Measurements from ENCODE around the gene EPS15.
"Not testable (repeated sequence)": the region's sequence is repeated elsewhere in the genome, so short reads cannot be mapped to it uniquely, and the experiment has no call there.

Gene EPS15

DNA sequence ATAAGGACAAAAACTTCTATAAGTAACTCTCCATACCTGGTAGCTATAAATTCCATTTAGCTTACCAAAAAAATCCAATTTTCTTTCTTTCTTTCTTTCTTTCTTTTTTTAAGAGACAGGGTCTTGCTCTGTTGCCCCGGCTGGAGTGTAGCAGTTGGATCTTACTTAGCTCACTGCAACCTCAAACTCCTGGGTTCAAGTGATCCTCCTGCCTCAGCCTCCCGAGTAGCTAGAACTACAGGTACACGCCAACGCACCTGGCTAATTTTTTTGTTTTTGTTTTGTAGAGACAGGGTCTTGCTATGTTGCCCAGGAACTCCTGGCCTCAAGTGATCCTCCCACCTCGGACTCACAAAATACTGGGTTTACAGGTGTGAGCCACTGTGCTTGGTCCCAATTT is 75.5 kb downstream of the EPS15 start:
- Mint-ChIP-seq H3K27me3 (no peaks in the 10 kb centered on the region), H3K36me3 (ENCODE audit: low read depth) (peaks cover 63% of the 10 kb centered on the region), H3K4me1 (ENCODE audit: low read depth) (peaks cover 34% of the 10 kb centered on the region), H3K9me3 (no peaks in the 10 kb centered on the region), H3K27ac (no peak overlapping the region), H3K4me3 (no peak overlapping the region)

DNA sequence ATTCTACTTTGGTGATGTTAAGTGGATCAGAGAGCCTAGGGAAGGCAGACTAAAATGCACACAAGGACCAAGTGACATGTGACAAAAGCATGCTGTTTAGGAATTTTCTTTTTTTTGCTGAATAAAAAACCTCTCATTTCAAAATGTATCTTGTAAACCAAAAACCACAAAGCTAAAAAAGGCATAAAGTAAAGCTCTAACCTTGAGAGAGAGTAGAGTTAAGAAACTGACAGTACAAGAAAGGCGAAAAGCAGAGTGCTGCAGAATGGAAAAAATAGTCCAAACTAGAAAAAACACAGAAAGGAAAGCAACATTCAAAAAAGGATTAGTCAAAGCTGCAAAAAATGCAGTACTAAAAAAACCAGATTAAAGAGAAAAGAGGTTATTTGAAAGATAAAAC is 76.5 kb downstream of the EPS15 start:
- H3K36me3 Mint-ChIP-seq (ENCODE audit: low read depth) = peaks cover 60% of the 10 kb centered on the region
- peak overlapping the region; percentile 8 for H3K27ac Mint-ChIP-seq
- H3K4me1 Mint-ChIP-seq (ENCODE audit: low read depth) = peaks cover 35% of the 10 kb centered on the region
- H3K4me3 Mint-ChIP-seq = no peak overlapping the region
- no peaks in the 10 kb centered on the region for H3K27me3 Mint-ChIP-seq
- no peaks in the 10 kb centered on the region for H3K9me3 Mint-ChIP-seq

DNA sequence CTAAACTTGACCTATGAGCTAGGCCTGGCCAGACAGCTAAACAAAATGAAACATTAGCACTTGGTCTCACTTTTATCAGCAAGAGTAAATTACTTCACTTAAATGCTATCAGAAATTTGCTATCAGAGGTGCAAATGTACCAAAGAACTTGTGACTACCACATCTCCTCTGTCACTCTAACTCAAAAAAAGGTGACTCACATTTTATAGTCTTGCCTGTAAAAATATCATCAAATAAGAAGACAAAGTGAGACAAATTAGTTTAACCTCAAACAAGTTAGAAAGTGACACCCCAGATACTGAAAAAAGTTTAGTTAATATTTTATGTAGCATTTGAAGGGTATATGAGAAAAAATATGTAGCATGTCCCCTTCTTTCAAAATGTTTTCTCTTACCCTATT is 76.9 kb downstream of the EPS15 start:
- Mint-ChIP-seq H3K4me1 (ENCODE audit: low read depth) (peaks cover 35% of the 10 kb centered on the region), H3K36me3 (ENCODE audit: low read depth) (peaks cover 58% of the 10 kb centered on the region), H3K4me3 (no peak overlapping the region), H3K27ac (peak overlapping the region; percentile 8), H3K27me3 (no peaks in the 10 kb centered on the region), H3K9me3 (no peaks in the 10 kb centered on the region)

DNA sequence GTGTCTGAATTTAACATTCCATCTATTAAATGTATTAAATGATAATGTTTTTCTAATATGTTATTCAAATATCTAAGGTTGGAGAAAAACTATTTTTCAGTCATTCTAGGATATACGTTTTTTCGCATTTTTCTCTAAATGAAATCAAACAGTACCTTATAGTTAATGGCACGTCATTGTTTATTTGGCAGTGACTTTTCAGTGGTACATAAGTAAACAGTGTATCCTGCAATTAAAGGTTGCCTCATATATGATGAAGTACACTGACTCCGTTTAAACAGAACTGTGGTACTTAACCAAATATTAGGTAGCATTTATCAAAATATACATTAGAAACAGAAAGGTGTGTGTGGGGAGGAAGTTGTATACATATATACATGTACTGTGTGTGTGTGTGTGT is 79.2 kb downstream of the EPS15 start:
- Mint-ChIP-seq H3K27me3 (no peaks in the 10 kb centered on the region), H3K27ac (no peak overlapping the region), H3K36me3 (ENCODE audit: low read depth) (peaks cover 52% of the 10 kb centered on the region), H3K4me3 (no peak overlapping the region), H3K9me3 (no peaks in the 10 kb centered on the region), H3K4me1 (ENCODE audit: low read depth) (peaks cover 34% of the 10 kb centered on the region)

DNA sequence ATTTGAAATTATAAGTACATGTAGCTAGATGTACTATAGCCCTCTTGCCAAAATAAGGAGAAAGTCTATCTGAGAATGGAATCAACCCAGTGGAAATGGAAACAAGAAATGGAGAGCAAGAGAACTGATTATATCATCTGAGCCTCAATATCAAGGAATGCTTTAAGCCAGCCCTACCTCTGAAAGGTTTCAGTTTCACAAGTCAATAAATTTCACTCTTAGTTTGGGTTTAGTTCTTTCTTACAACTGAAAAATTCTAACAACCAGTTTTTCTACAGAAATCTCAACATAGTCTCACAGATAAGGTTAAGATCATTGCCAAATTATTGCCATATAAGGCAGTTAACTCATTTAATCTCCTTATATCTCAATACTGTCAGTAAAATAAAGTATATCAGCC is 80.0 kb downstream of the EPS15 start:
- no peak overlapping the region for H3K4me3 Mint-ChIP-seq
- no peak overlapping the region for H3K27ac Mint-ChIP-seq
- H3K27me3 Mint-ChIP-seq = no peaks in the 10 kb centered on the region
- H3K9me3 Mint-ChIP-seq = no peaks in the 10 kb centered on the region
- peaks cover 32% of the 10 kb centered on the region for H3K4me1 Mint-ChIP-seq (ENCODE audit: low read depth)
- H3K36me3 Mint-ChIP-seq (ENCODE audit: low read depth) = peaks cover 51% of the 10 kb centered on the region

GRCh38 chr1:51437391-51437790 is 81.7 kb downstream of the EPS15 start:
- Mint-ChIP-seq H3K4me1 (ENCODE audit: low read depth) (peaks cover 26% of the 10 kb centered on the region), H3K36me3 (ENCODE audit: low read depth) (peaks cover 50% of the 10 kb centered on the region)
- H3K9me3 Mint-ChIP-seq, H3K27ac Mint-ChIP-seq, H3K27me3 Mint-ChIP-seq, H3K4me3 Mint-ChIP-seq: not testable (repeated sequence)

- Mint-ChIP-seq H3K4me3 (no peak overlapping the region), H3K27ac (no peak overlapping the region), H3K4me1 (ENCODE audit: low read depth) (peaks cover 24% of the 10 kb centered on the region), H3K9me3 (no peaks in the 10 kb centered on the region), H3K27me3 (no peaks in the 10 kb centered on the region), H3K36me3 (ENCODE audit: low read depth) (peaks cover 50% of the 10 kb centered on the region)
These were observed 83.2 kb downstream of the EPS15 start for GRCh38 chr1:51435878-51436277.

DNA sequence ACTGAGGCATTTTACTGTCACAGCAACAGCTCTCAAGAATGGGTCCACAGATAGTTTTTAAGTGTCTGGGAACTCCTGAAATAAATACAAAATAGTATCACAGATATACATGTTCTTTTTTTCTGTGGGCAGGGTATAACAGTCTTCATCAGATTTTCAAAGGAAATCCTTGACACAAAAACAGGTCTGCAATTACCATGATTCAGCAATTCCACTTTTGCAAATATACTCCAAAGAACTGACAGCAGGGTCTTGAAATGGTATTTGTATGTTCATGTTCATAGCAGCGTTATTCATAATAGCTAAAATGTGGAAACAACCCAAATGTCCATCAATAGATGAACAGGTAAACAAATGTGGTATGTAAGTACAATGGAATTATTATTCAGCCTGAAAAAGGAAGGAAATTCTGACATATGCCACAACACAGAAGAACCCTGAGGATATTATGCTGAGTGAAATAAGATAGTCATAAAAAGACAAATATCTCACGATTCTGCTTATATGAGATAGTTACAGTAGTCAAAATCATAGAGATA is 85.0 kb downstream of the EPS15 start:
- Mint-ChIP-seq H3K4me3 (no peak overlapping the region), H3K4me1 (ENCODE audit: low read depth) (peaks cover 26% of the 10 kb centered on the region), H3K27ac (no peak overlapping the region), H3K9me3 (no peaks in the 10 kb centered on the region), H3K36me3 (ENCODE audit: low read depth) (peaks cover 51% of the 10 kb centered on the region), H3K27me3 (no peaks in the 10 kb centered on the region)

DNA sequence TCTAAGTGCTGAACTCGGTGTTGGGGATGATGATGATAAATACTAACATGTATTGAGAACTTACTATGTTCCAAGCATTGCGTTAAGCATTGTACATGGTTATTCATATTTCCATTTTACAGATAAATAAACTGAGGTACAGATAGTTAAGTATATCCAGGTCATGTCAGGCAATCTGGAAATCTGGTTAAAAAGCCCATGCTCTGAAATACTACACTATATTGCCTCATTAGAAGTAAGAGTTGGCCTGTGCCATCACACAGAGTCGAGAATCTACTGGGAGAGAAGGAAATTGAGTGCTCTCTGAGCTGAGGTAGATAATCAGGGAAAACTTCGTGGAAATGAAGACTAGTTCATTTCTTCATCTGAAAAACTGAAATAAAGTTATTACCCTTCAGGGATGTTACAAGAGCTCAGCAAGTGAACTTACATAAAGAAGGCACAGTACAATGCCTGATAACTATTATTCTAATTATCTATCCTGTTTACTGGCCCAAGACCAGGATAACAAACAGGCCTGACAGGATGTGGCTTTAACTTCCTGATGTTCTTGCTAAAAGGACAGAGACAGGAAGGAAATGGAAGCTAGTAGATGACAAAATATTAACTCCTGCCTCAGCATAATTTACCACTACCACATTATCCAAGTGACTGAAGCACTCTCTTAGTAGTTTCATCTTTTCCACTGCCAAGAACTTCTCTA is 85.6 kb downstream of the EPS15 start:
- Mint-ChIP-seq H3K27ac (peak overlapping the region; percentile 9), H3K4me1 (ENCODE audit: low read depth) (peaks cover 21% of the 10 kb centered on the region), H3K27me3 (no peaks in the 10 kb centered on the region), H3K36me3 (ENCODE audit: low read depth) (peaks cover 50% of the 10 kb centered on the region), H3K4me3 (no peak overlapping the region), H3K9me3 (no peaks in the 10 kb centered on the region)

GRCh38 chr1:51432146-51432545 is 86.9 kb downstream of the EPS15 start:
- Mint-ChIP-seq H3K27me3 (no peaks in the 10 kb centered on the region), H3K36me3 (ENCODE audit: low read depth) (peaks cover 63% of the 10 kb centered on the region), H3K27ac (no peak overlapping the region), H3K4me3 (no peak overlapping the region), H3K9me3 (peaks cover 7% of the 10 kb centered on the region), H3K4me1 (ENCODE audit: low read depth) (peaks cover 21% of the 10 kb centered on the region)

DNA sequence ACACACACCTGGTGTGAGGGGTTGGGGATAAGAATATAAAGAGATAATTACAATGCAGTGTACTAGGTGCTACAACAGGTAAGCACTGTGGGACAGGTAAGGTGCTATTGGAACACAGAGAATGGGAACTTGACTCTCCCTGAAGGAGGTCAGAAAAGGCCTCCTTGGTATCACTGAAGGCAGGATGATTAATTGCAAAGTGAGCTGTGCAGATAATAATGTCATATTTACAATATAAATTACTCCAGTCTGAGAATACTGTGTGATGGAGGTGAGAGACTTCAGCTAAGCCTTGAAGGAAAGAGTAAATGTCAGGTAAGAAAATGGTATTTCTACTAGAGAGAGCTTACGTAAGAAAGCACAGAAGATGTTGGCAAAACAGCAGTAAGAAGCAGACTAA is 91.6 kb downstream of the EPS15 start:
- no peak overlapping the region for H3K27ac Mint-ChIP-seq

GRCh38 chr1:51425955-51426354 is 93.1 kb downstream of the EPS15 start:
- peaks cover 12% of the 10 kb centered on the region for H3K4me1 Mint-ChIP-seq (ENCODE audit: low read depth)
- peaks cover 7% of the 10 kb centered on the region for H3K9me3 Mint-ChIP-seq
- no peak overlapping the region for H3K4me3 Mint-ChIP-seq
- peaks cover 64% of the 10 kb centered on the region for H3K36me3 Mint-ChIP-seq (ENCODE audit: low read depth)
- no peaks in the 10 kb centered on the region for H3K27me3 Mint-ChIP-seq
- H3K27ac Mint-ChIP-seq = no peak overlapping the region

More for the DNA sequence above, 91.6 kb downstream of the EPS15 start:
- Mint-ChIP-seq H3K27me3 (no peaks in the 10 kb centered on the region), H3K9me3 (peaks cover 7% of the 10 kb centered on the region), H3K4me1 (ENCODE audit: low read depth) (peaks cover 9% of the 10 kb centered on the region), H3K36me3 (ENCODE audit: low read depth) (peaks cover 61% of the 10 kb centered on the region), H3K4me3 (no peak overlapping the region)

DNA sequence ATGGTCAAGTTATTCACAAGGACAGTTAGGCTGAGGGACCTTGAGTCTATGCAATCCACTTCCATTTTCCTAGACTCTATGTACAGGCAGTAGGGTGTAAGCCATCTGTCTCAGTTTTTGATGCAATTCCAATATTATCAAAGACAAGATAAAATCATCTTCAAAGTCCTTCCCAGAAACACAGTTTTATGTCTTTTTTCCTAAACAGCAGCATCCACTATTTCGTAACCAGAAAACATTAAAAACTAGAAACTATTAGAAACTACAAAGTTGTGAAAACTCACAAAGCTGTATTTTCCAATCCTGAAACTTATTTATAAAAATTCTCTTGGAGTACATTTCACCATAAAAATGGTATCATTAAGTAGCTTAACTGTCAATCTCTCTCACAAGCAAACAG is 93.8 kb downstream of the EPS15 start:
- peaks cover 12% of the 10 kb centered on the region for H3K4me1 Mint-ChIP-seq (ENCODE audit: low read depth)
- no peak overlapping the region for H3K27ac Mint-ChIP-seq
- peaks cover 71% of the 10 kb centered on the region for H3K36me3 Mint-ChIP-seq (ENCODE audit: low read depth)
- peaks cover 7% of the 10 kb centered on the region for H3K9me3 Mint-ChIP-seq
- no peak overlapping the region for H3K4me3 Mint-ChIP-seq
- no peaks in the 10 kb centered on the region for H3K27me3 Mint-ChIP-seq

GRCh38 chr1:51423073-51423821 is 95.8 kb downstream of the EPS15 start:
- H3K9me3 Mint-ChIP-seq = peaks cover 6% of the 10 kb centered on the region
- peaks cover 7% of the 10 kb centered on the region for H3K4me1 Mint-ChIP-seq (ENCODE audit: low read depth)
- no peaks in the 10 kb centered on the region for H3K27me3 Mint-ChIP-seq
- peaks cover 71% of the 10 kb centered on the region for H3K36me3 Mint-ChIP-seq (ENCODE audit: low read depth)
- no peak overlapping the region for H3K27ac Mint-ChIP-seq
- no peak overlapping the region for H3K4me3 Mint-ChIP-seq

DNA sequence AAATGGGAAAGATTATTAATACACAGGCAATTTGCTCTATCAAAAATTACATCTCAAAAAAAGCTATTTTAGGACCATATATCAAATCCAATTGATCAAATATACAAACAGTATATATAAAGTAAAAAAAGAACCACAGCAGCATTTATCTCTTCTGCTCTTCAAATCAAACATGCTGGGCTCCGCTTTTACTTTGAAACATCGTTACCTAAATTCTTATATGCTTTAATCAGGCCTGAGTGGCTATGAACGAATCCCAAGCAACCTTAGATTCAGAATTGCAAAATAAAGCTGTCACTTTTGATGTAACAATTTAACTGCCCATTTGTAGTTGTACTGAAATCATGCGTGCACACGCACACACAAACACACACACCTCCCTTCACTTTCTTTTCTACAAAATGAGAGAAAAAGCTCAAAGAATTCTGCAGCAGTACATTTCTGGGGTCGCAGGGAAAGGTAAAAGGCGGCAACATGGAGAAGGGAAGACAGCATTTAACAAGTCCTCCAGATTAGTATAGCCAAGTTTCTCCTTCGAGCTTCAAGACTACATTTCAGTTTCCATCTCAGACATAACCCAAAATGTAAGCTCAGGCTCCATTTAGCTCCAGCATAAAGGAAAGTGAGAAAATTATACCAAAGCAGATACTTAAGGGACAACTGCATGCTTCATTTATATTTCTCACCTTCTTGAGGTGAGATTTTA is 96.5 kb downstream of the EPS15 start:
- Mint-ChIP-seq H3K27ac (no peak overlapping the region), H3K4me1 (ENCODE audit: low read depth) (peaks cover 7% of the 10 kb centered on the region), H3K9me3 (no peaks in the 10 kb centered on the region), H3K27me3 (no peaks in the 10 kb centered on the region), H3K36me3 (ENCODE audit: low read depth) (peaks cover 71% of the 10 kb centered on the region), H3K4me3 (no peak overlapping the region)

Measured in stimulated activated naive CD8-positive, alpha-beta T cell treated with anti-CD3 and anti-CD28 coated beads, Interleukin-15, Interleukin-2, amounts not matched to agents 100 ng/mL and 50 ng/mL, for 24 hours (primary cell).